ENCODE results near the gene ACTG1. TPM values are rescaled to one million over a fixed set of nuclear protein-coding genes. Genes with fewer than 3 reads are reported as not detected.

Gene ACTG1
- total and polyA plus RNA-seq, 7 donors = 150 to 620 (median 405) TPM

- Histone ChIP-seq H3K36me3 (ENCODE audit: insufficient read depth in 1 of 2, low read depth in 1 of 2) (peaks cover 12 to 85% of the 10 kb centered on the region in 2 donors), H3K4me1 (no peaks in the 10 kb centered on the region), H3K27me3 (ENCODE audit: insufficient read depth in 3 of 3, low read length in 2 of 3) (no peaks in the 10 kb centered on the region), H3K4me3 (no peak overlapping the region), H3K27ac (no peak overlapping the region), H3K9me3 (no peaks in the 10 kb centered on the region)
- ATAC-seq (no peak), DNase-seq (no peak)
- 57 to 76% (median 63%) methylated on average over 14 of the region's 14 CpGs for WGBS, 3 donors
- TF ChIP-seq CTCF (IDR thresholded peaks at IDR 0.05) = no peak
- intact Hi-C loops (cut with DNase I) = no loop called here
These were observed 30.7 kb upstream of the ACTG1 start for GRCh38 chr17:81543339-81543675.

- no peak overlapping the region for H3K27ac ChIP-seq
- H3K9me3 ChIP-seq = no peaks in the 10 kb centered on the region
- H3K4me3 ChIP-seq = no peak overlapping the region
- no peak for TF ChIP-seq CTCF (IDR thresholded peaks at IDR 0.05)
- DNase-seq = no peak
- H3K27me3 ChIP-seq (ENCODE audit: insufficient read depth in 3 of 3, low read length in 2 of 3) = no peaks in the 10 kb centered on the region
- no peak for ATAC-seq
- 79 to 86% (median 86%) methylated on average over 15 of the region's 15 CpGs for WGBS, 3 donors
- peaks cover 6% of the 10 kb centered on the region for H3K4me1 ChIP-seq
- H3K36me3 ChIP-seq (ENCODE audit: insufficient read depth in 1 of 2, low read depth in 1 of 2) = peaks cover 12 to 79% of the 10 kb centered on the region in 2 donors
- intact Hi-C loops (cut with DNase I) = no loop called here
These were observed 30.1 kb upstream of the ACTG1 start for GRCh38 chr17:81542431-81543338.

- WGBS, 3 donors = 93 to 99% (median 96%) methylated on average over 9 to 17 of the region's 17 CpGs
- peaks cover 12 to 64% of the 10 kb centered on the region in 2 donors for H3K36me3 ChIP-seq (ENCODE audit: insufficient read depth in 1 of 2, low read depth in 1 of 2)
These were observed 28.5 kb upstream of the ACTG1 start for GRCh38 chr17:81541123-81541522.

GRCh38 chr17:81540676-81541027 lies 28.1 kb upstream of the ACTG1 start:
- no peak for DNase-seq
- ATAC-seq = no peak
- Histone ChIP-seq H3K4me1 (peaks cover 15% of the 10 kb centered on the region), H3K27me3 (ENCODE audit: insufficient read depth in 3 of 3, low read length in 2 of 3) (peaks cover 0 to 19% (median 8%) of the 10 kb centered on the region in 3 donors), H3K9me3 (no peaks in the 10 kb centered on the region), H3K27ac (no peak overlapping the region), H3K4me3 (no peak overlapping the region), H3K36me3 (ENCODE audit: insufficient read depth in 1 of 2, low read depth in 1 of 2) (peaks cover 12 to 59% of the 10 kb centered on the region in 2 donors)
- no peak for TF ChIP-seq CTCF (IDR thresholded peaks at IDR 0.05)
- intact Hi-C loops (cut with DNase I) = no loop called here
- 95 to 98% (median 96%) methylated on average over 14 of the region's 14 CpGs for WGBS, 3 donors

More at GRCh38 chr17:81541123-81541522, 28.5 kb upstream of the ACTG1 start:
- ATAC-seq (no peak), DNase-seq (no peak)
- Histone ChIP-seq H3K27ac (no peak overlapping the region), H3K4me3 (no peak overlapping the region), H3K27me3 (ENCODE audit: insufficient read depth in 3 of 3, low read length in 2 of 3) (peaks cover 0 to 14% (median 6%) of the 10 kb centered on the region in 3 donors), H3K9me3 (no peaks in the 10 kb centered on the region), H3K4me1 (peaks cover 15% of the 10 kb centered on the region)
- intact Hi-C loops (cut with DNase I) = no loop called here
- no peak for TF ChIP-seq CTCF (IDR thresholded peaks at IDR 0.05)

Measured in psoas muscle (tissue), 8 donors.